GM21367 (cell line): ENCODE results near the gene SF3A2.

Experiments
- ATAC-seq: cut with Tn5 transposase; IDR thresholded peaks from one replicate; pipeline ENCODE4 v1.9.1; 2021; ENCODE audit not compliant: unreplicated experiment

Gene SF3A2

GRCh38 chr19:2226051-2226839 is 10.4 kb upstream of the SF3A2 start:
- no peak for ATAC-seq

GRCh38 chr19:2226840-2227360 is 9.7 kb upstream of the SF3A2 start:
- ATAC-seq: no peak

DNA sequence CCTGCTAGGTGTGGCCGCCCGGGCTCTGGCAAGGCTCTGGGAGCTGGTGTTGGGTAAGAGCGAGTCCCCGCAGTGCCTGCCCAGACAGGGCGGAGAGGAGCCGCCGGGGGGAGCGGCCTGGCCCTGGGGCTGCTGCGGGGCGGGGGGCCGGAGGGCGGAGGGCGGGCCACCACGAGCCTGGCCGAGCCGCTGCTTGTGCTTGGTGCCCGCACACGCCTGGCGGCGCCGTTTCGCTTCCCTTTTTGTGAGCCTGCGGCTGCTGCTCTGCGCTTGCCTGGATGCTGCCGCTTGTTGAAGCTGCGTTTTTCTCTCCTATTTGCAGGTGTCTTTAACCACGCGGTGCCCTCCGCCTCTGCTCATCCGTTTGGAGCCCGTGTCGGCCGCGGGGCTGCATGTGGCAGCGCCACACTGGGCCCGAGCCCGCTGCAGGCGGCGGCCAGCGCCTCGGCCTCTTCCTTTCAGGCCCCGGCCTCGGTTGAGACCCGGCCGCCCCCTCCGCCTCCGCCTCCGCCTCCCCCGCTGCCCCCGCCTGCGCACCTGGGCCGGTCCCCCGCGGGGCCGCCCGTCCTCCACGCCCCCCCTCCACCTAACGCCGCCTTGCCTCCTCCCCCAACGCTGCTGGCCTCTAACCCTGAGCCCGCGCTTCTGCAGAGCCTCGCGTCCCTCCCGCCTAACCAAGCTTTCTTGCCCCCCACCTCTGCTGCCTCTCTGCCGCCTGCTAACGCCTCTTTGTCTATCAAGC is 9.0 kb upstream of the SF3A2 start:
- ATAC-seq: no peak

DNA sequence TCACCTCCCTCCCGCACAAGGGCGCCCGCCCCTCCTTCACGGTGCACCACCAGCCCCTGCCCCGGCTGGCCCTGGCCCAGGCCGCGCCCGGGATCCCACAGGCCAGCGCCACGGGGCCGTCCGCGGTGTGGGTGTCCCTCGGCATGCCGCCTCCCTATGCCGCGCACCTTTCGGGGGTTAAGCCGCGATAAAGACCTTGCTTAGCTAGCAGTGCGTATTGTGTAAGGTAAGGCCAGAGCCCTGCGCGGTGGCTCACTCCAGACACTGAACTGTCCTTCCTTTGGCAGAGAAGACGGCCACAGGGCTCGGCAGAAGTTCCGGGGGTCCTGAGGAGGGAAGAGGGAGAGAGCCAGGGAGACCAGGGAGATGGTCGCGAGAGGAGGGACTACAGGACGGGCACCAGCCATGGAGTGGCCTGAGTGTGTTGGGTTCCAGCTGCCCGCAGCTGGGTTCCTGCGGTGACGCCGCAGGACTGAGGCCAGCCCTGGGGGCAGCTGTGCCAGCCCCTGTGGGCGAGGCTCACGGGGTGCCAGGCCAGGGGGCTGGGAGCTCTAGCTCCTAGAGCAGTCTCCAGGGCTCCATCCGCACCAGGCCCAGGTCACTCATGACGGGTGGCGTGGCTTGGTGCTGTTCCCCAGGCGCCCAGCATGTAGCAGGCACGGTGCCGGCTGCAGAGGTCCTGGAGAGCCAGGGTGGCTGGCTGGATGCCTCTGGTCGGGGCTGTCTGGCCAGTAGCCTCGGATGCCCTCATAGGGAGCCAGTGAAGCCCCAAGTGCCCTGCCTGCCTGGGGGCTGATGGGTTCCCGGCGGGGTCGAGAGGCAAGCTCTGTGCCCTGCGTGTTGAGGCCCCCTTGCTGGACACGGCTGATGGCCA is 8.2 kb upstream of the SF3A2 start:
- ATAC-seq: no peak

DNA sequence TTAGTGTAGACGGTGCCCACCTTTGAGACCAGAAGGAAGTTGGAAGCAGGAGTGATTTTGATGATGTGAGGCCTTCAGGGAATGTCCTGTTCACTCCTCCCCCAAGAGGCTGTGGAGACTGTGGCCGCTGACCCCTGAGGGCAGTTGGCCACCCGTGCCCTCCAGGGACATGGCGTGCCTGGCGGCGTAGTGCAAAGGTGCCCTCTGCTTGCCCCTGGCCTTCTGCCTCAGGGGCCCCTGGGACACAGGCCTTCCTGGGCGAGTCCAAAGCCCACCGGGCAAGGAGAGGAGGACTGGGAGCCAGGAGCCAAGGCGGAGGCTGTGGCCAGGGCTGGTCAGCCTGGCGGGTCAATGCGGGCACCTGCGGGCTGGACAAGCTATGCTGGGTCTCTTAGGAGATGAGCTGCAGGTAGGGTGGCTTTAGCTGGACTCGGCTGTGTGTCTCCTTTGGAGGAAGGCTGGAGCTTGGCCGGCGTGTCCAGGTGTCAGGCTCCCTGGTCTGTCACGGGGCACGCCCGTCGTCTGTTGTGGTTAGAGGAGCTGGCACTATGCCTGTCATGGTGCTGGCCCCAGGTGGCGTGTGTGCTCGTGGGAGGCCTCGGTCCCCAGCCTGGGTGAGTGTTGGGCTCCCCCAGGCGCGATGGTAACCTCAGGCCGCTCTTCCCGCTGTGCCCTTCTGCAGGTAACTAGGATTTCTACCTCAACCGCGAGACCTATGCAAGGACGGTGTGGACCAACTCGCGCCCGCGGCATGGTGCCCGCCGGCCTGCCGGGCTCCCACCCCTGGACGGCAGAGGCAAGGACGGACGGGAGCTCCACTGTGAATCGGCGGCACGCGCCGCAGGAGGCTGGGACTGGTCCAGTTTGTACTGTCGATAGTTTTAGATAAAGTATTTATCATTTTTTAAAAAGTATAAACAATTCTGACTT is 7.3 kb upstream of the SF3A2 start:
- ATAC-seq: no peak

DNA sequence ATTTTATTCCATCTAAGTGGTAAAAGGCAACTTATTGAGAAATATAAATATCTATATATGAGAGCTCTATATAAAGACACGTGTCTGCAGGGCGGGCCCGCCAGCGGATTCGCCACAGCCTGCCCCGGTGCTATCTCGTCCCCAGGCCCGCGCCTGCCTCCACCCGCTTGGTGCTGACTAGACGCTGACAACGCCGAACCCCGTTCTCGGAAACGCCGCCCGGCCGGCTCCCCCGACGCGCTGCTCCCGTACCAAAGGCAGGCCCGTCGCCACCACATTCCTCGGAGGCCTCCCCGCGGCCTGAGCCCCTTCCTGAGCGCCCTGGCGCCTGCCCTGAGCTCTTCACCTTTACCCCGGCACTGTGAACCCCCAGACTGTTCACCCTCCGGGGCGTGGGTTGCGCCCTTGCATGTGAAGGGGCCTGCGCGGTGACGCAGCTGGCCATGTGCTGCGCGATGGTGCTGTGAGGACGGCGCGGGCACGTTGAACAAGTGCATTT is 6.5 kb upstream of the SF3A2 start:
- ATAC-seq: no peak

GRCh38 chr19:2230807-2231533 is 5.7 kb upstream of the SF3A2 start:
- ATAC-seq: no peak

- ATAC-seq: no peak
Observed at GRCh38 chr19:2231621-2232221, 4.9 kb upstream of the SF3A2 start.

DNA sequence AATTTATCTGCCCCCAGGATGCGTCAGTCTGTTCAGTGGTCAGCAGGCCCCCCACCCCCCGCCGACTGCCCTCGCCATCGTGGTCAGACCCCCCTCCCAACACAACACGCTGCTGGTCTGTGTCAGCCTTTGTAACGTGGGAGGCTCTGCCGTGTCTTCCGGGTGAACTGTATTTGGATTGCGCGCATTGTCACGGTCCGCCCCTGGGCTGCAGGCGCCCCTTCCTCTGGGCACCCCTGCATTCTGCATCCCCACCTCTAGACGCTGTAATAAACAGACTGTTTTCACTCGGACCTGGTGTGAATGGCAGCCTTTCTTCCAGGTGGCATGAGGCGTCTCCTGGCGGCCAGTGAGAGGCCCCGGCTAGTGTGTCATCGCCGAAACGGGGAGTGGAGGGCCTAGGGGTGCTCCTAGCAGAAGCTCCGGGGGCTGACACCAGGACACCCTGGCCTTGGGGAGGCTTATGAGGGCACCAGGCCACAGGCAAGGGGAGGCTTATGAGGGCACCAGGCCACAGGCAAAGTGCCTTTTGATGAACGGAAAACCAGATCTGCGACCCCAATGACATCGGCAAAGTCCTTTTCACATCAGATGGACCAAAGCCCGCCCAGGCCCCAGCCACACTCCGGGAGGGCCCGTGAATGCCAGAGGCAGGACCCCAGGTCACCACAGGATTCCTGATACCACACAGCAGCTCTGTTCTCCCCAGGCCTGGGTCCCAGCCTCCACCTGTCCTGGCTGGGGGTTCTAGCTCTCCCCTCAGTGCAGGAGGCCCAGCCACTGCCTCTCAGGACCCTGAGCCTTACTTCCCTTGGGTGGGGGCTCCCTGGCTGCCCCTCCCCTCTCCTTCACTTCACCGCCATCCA is 4.1 kb upstream of the SF3A2 start:
- no peak for ATAC-seq

- no peak for ATAC-seq
Observed at GRCh38 chr19:2233601-2234280, 2.9 kb upstream of the SF3A2 start.

- no peak for ATAC-seq
Observed at GRCh38 chr19:2234996-2235380, 1.6 kb upstream of the SF3A2 start.

- peak; percentile 16 for ATAC-seq
Observed at GRCh38 chr19:2235381-2236063, 1.1 kb upstream of the SF3A2 start.

- no peak for ATAC-seq
Observed at GRCh38 chr19:2236064-2236313, 635 bp upstream of the SF3A2 start.

- ATAC-seq: no peak
Observed at GRCh38 chr19:2237051-2237868, 636 bp downstream of the SF3A2 start.

- no peak for ATAC-seq
Observed at GRCh38 chr19:2237869-2238153, 1.2 kb downstream of the SF3A2 start.

DNA sequence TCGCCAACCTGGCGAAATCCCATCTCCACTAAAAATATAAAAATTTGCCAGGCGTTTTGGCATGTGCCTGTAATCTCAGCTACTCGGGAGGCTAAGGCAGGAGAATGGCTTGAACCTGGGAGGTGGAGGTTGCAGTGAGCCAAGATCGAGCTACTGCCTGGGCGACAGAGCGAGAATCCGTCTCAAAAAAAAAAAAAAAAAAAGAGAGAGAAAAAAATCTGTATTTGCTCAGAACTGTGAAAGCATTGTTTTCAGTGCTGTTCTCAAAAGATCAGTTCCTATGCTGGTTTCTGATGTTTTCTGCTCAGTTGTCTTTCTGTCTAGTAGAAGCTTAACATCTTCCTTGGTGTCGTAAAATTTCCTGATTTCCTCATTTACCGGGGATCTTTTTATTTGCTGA is 2.5 kb downstream of the SF3A2 start:
- no peak for ATAC-seq
